ENCODE data around the gene NTSR2. TPM values are rescaled to one million over a fixed set of nuclear protein-coding genes. Genes with fewer than 3 reads are reported as not detected.

NTSR2 gene
- total RNA-seq, 1 experiment from 2014 or later: not detected

DNA sequence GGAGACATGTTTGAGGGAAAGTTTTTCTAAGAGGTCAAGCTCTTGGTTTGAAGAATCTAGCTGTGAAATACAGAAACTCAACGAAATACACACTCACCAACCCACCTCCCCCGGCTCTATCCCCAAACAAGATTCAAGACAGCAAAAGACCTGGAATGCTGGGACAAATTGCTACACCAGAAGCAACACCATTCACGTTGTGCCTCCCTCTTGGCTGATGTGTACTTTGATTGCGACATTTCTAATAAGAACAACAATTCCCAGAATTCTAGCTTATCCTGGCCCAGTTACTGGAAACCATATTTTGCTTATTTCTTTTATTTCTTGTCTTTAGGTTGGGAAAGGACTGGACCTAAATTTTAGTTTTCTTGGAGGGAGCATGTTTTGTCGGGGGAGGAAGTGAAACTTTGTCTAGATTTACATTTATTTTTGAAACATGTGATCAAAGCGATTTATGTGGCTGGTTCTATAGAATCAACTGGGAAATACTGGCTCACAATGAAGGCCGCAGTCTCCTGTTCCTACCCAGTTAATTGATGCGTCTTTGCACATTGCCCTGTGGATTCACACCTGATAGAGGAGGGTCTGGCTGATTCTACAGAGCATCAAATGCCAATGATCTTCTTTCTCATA, 46.8 kb upstream of the NTSR2 start:
- CTCF ChIA-PET: no interaction called here
- TF ChIP-seq, protein P1, sequence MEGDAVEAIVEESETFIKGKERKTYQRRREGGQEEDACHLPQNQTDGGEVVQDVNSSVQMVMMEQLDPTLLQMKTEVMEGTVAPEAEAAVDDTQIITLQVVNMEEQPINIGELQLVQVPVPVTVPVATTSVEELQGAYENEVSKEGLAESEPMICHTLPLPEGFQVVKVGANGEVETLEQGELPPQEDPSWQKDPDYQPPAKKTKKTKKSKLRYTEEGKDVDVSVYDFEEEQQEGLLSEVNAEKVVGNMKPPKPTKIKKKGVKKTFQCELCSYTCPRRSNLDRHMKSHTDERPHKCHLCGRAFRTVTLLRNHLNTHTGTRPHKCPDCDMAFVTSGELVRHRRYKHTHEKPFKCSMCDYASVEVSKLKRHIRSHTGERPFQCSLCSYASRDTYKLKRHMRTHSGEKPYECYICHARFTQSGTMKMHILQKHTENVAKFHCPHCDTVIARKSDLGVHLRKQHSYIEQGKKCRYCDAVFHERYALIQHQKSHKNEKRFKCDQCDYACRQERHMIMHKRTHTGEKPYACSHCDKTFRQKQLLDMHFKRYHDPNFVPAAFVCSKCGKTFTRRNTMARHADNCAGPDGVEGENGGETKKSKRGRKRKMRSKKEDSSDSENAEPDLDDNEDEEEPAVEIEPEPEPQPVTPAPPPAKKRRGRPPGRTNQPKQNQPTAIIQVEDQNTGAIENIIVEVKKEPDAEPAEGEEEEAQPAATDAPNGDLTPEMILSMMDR (IDR thresholded peaks at IDR 0.05; ENCODE audit: unreplicated experiment): no peak

DNA sequence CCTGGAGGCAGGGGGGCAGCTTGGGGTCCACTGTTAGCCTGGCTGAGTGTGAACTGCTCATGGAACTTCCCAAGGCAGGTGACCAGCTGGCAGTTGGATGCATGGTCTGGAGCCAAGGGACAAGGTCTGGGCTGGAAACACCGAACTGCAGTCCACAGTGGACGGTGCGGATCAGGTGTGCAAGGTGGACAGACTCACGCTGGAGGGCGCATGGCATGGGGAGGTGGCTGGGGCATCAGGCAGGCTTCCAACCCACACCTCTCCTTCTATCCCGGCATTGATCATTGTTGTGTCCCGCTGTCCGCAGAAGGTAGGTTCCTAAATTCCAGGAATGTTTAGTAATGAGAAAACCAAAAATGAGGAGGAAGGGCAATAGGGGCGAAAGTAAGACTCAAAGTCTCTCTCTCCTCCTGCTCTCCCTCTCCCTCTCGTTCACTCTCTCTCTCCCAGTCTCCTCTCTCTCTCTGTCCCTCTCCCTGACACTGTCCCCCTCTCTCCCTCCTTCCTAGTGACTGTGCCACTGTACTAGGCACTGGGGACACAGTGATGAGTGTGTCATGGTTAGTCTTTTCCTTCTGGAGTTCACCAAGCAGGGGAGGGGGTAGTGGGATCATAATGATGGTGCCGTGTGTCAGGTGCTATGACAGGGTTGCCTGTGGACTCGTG, 46.1 kb upstream of the NTSR2 start:
- H3K27ac Mint-ChIP-seq (ENCODE audit: unreplicated experiment): no peak overlapping the region
- TF ChIP-seq, protein P1 (IDR thresholded peaks at IDR 0.05; ENCODE audit: unreplicated experiment): no peak
- no TSS peak for BruUV-seq (replicated peaks)

More for the DNA sequence above, 46.8 kb upstream of the NTSR2 start:
- H3K4me1 Mint-ChIP-seq (ENCODE audit: low read depth, unreplicated experiment): peaks cover 18% of the 10 kb centered on the region
- H3K4me3 Mint-ChIP-seq (ENCODE audit: low read depth, unreplicated experiment): no peak overlapping the region
- H3K27ac Mint-ChIP-seq (ENCODE audit: unreplicated experiment): no peak overlapping the region
- intact Hi-C loops (cut with micrococcal nuclease; ENCODE audit: unreplicated experiment): no loop called here
- H3K36me3 Mint-ChIP-seq (ENCODE audit: insufficient read depth, unreplicated experiment): peaks cover 4% of the 10 kb centered on the region
- H3K9me3 Mint-ChIP-seq (ENCODE audit: low read depth, unreplicated experiment): no peaks in the 10 kb centered on the region
- peaks cover 45% of the 10 kb centered on the region for H3K27me3 Mint-ChIP-seq (ENCODE audit: unreplicated experiment)
- DNase-seq: no peak
- no TSS peak for BruUV-seq (replicated peaks)

DNA sequence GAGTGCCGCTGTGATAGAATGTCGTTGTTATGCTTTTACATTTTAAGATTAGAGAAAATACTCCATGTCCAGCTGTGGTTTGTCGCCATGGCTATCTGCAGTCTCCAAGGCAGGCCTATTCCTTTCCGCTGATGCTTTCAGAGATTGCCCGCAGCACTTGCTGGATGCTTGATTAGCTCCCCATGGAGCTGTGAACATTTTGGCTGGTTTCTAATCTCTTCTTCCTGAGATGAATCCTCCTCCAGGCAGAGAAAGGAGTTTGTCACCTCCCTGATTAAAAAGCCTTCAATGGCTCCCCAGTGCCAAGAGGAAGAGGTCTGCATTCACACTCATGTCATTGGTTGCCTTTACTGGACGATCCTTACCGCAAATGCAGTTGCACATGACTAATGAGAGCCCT, 43.8 kb upstream of the NTSR2 start:
- peaks cover 17% of the 10 kb centered on the region for H3K27me3 Mint-ChIP-seq (ENCODE audit: unreplicated experiment)
- TF ChIP-seq, protein P1 (IDR thresholded peaks at IDR 0.05; ENCODE audit: unreplicated experiment): no peak
- DNase-seq: no peak
- no peaks in the 10 kb centered on the region for H3K9me3 Mint-ChIP-seq (ENCODE audit: low read depth, unreplicated experiment)
- no TSS peak for BruUV-seq (replicated peaks)
- intact Hi-C loops (cut with micrococcal nuclease; ENCODE audit: unreplicated experiment): no loop called here
- peaks cover 43% of the 10 kb centered on the region for H3K4me1 Mint-ChIP-seq (ENCODE audit: low read depth, unreplicated experiment)
- peaks cover 4% of the 10 kb centered on the region for H3K36me3 Mint-ChIP-seq (ENCODE audit: insufficient read depth, unreplicated experiment)
- CTCF ChIA-PET: no interaction called here
- H3K4me3 Mint-ChIP-seq (ENCODE audit: low read depth, unreplicated experiment): no peak overlapping the region
- no peak overlapping the region for H3K27ac Mint-ChIP-seq (ENCODE audit: unreplicated experiment)

More for the DNA sequence above, 46.1 kb upstream of the NTSR2 start:
- Mint-ChIP-seq H3K36me3 (ENCODE audit: insufficient read depth, unreplicated experiment) (peaks cover 4% of the 10 kb centered on the region), H3K4me1 (ENCODE audit: low read depth, unreplicated experiment) (peaks cover 24% of the 10 kb centered on the region), H3K4me3 (ENCODE audit: low read depth, unreplicated experiment) (no peak overlapping the region), H3K27me3 (ENCODE audit: unreplicated experiment) (peaks cover 38% of the 10 kb centered on the region), H3K9me3 (ENCODE audit: low read depth, unreplicated experiment) (no peaks in the 10 kb centered on the region)
- DNase-seq: no peak
- intact Hi-C loops (cut with micrococcal nuclease; ENCODE audit: unreplicated experiment): no loop called here
- CTCF ChIA-PET: no interaction called here

- intact Hi-C loops (cut with micrococcal nuclease; ENCODE audit: unreplicated experiment): no loop called here
Measured at GRCh38 chr2:11712866-11713265, 42.9 kb upstream of the NTSR2 start.

More at GRCh38 chr2:11712866-11713265, 42.9 kb upstream of the NTSR2 start:
- BruUV-seq (replicated peaks): no TSS peak
- H3K36me3 Mint-ChIP-seq (ENCODE audit: insufficient read depth, unreplicated experiment): peaks cover 4% of the 10 kb centered on the region
- peaks cover 11% of the 10 kb centered on the region for H3K27me3 Mint-ChIP-seq (ENCODE audit: unreplicated experiment)
- H3K9me3 Mint-ChIP-seq (ENCODE audit: low read depth, unreplicated experiment): no peaks in the 10 kb centered on the region
- peaks cover 43% of the 10 kb centered on the region for H3K4me1 Mint-ChIP-seq (ENCODE audit: low read depth, unreplicated experiment)
- TF ChIP-seq, protein P1 (IDR thresholded peaks at IDR 0.05; ENCODE audit: unreplicated experiment): no peak
- no peak overlapping the region for H3K27ac Mint-ChIP-seq (ENCODE audit: unreplicated experiment)
- DNase-seq: no peak
- H3K4me3 Mint-ChIP-seq (ENCODE audit: low read depth, unreplicated experiment): no peak overlapping the region
- CTCF ChIA-PET: no interaction called here
